Adrenal gland (tissue), 5 donors: Measurements from ENCODE around the gene FAM161A.

Experiments
- CTCF ChIP-seq, 6 experiments: fragments of 450-650 bp in 4 of 6; fragments of 200-600 bp in 2 of 6; sonication (generic) in 1 of 6; IDR thresholded peaks; 1 replicate in 5 of 6; 2 replicates in 1 of 6; pipeline versions ENCODE4 v1.5.1 to v1.8.0; 2016 to 2021; ENCODE audit warnings: antibody characterized with exemption in 6 of 6, mild to moderate bottlenecking in 2 of 6, moderate library complexity in 1 of 6
- POLR2A ChIP-seq, 2 donors: fragments of 450-650 bp; IDR thresholded peaks; one replicate each; pipeline ENCODE4 v1.6.1; 2017; ENCODE audit warnings: antibody characterized with exemption in 2 of 2, mild to moderate bottlenecking in 2 of 2, moderate library complexity in 1 of 2
- donor health status: DM: no; HTN: no; CAD: no.

GRCh38 chr2:61833971-61834370 lies 19.9 kb downstream of the FAM161A start:
- TF ChIP-seq POLR2A (IDR thresholded peaks at IDR 0.05) (no peak), CTCF (IDR thresholded peaks at IDR 0.05) (no peak)
